Activated CD8-positive, alpha-beta T cell treated with anti-CD3 and anti-CD28 coated beads for 36 hours (primary cell): ENCODE data around the gene SOX30. TPM values are rescaled to one million over a fixed set of nuclear protein-coding genes. Genes with fewer than 3 reads are reported as not detected.

Experiments
- ATAC-seq: fragments of 200-7000 bp; cut with Tn5 transposase; one replicate; pipeline ENCODE4 v1.10.0; 2021; ENCODE audit warnings: mild to moderate bottlenecking, moderate library complexity
- CTCF ChIA-PET: fragments of 350-600 bp; sonication (Branson Sonifier 250); formaldehyde crosslinking; loops from one replicate; lab custom pipeline; 2021; ENCODE audit warnings: antibody characterized with exemption; lab: Charles Lee
- POLR2A ChIA-PET: fragments of 350-600 bp; sonication (Branson Sonifier 250); formaldehyde crosslinking; loops from one replicate; lab custom pipeline; 2021; ENCODE audit warnings: antibody characterized with exemption; lab: Charles Lee
- DNase-seq: peaks from one replicate; pipeline ENCODE4 v3.0.0-alpha.2; 2020
- H3K27ac Mint-ChIP-seq: one replicate; pipeline ENCODE4 v1.8.0; 2021; ENCODE audit warnings: mild to moderate bottlenecking, mixed read lengths
- H3K27me3 Mint-ChIP-seq: one replicate; pipeline ENCODE4 v1.8.0; 2021; ENCODE audit warnings: mixed read lengths
- H3K36me3 Mint-ChIP-seq: one replicate; pipeline ENCODE4 v1.8.0; 2021; ENCODE audit warnings: low read depth, mixed read lengths
- H3K4me1 Mint-ChIP-seq: one replicate; pipeline ENCODE4 v1.8.0; 2021; ENCODE audit warnings: low read depth, mixed read lengths
- H3K4me3 Mint-ChIP-seq: one replicate; pipeline ENCODE4 v1.8.0; 2021; ENCODE audit warnings: mild to moderate bottlenecking, moderate library complexity, mixed read lengths
- H3K9me3 Mint-ChIP-seq: one replicate; pipeline ENCODE4 v1.8.0; 2021; ENCODE audit warnings: mixed read lengths
- CTCF ChIP-seq: fragments of 200-600 bp; IDR thresholded peaks from one replicate; pipeline ENCODE4 v1.8.0; 2022; ENCODE audit warnings: antibody characterized with exemption, mild to moderate bottlenecking
- intact Hi-C: fragments of 100-400 bp; cut with micrococcal nuclease; formaldehyde crosslinking; loops from one replicate; pipeline ENCODE4 v1.10.0; 2022
- total RNA-seq, 2 experiments: library from RNA; stranded (reverse); gene quantifications; one replicate each; pipeline ENCODE4 v1.2.3, GENCODE V29; 2021

The SOX30 gene
- total RNA-seq, 2 experiments from 2014 or later, result 0.11 to 0.16 TPM

- H3K9me3 Mint-ChIP-seq, result no peaks in the 10 kb centered on the region
- H3K4me1 Mint-ChIP-seq, result peaks cover 12% of the 10 kb centered on the region
- peaks cover 3% of the 10 kb centered on the region for H3K27me3 Mint-ChIP-seq
- POLR2A ChIA-PET, result no interaction called here
- DNase-seq (no peak), ATAC-seq (no peak)
- H3K4me3 Mint-ChIP-seq, result no peak overlapping the region
- CTCF ChIA-PET, result interaction anchor here (2.5 kb wide), 1 partner anchor 145 kb away, joined by 6 read pairs; no protein-coding TSS in a partner anchor
- H3K36me3 Mint-ChIP-seq, result no peaks in the 10 kb centered on the region
- no peak overlapping the region for H3K27ac Mint-ChIP-seq
- no peak for TF ChIP-seq CTCF
- intact Hi-C loops, result no loop called here
Observed at GRCh38 chr5:157616785-157617184, 35.5 kb downstream of the SOX30 start.

GRCh38 chr5:157613385-157614245 is 38.6 kb downstream of the SOX30 start:
- POLR2A ChIA-PET, result no interaction called here
- Mint-ChIP-seq H3K4me1 (peaks cover 25% of the 10 kb centered on the region), H3K4me3 (peak overlapping the region; percentile 43), H3K27me3 (peaks cover 1% of the 10 kb centered on the region), H3K9me3 (no peaks in the 10 kb centered on the region), H3K36me3 (no peaks in the 10 kb centered on the region), H3K27ac (peak overlapping the region; percentile 86)
- CTCF ChIA-PET, result interaction anchor here (1.1 to 1.2 kb wide), 2 partner anchors 129 to 183 kb away, joined by 3 to 4 read pairs; partner anchors contain the start of gene LSM11
- ATAC-seq, result peak; percentile 45
- no peak for TF ChIP-seq CTCF
- intact Hi-C loops, result no loop called here
- no peak for DNase-seq

- H3K4me3 Mint-ChIP-seq, result no peak overlapping the region
Observed at GRCh38 chr5:157612581-157612980, 39.7 kb downstream of the SOX30 start.

GRCh38 chr5:157611571-157612476 is 40.4 kb downstream of the SOX30 start:
- DNase-seq (no peak), ATAC-seq (no peak)
- CTCF ChIA-PET, result interaction anchor here (1.1 to 1.2 kb wide), 2 partner anchors 131 to 181 kb away, joined by 3 to 4 read pairs; partner anchors contain the start of gene LSM11
- H3K27me3 Mint-ChIP-seq, result peaks cover 1% of the 10 kb centered on the region
- H3K27ac Mint-ChIP-seq, result peak overlapping the region; percentile 38
- H3K9me3 Mint-ChIP-seq, result peaks cover 1% of the 10 kb centered on the region
- H3K4me1 Mint-ChIP-seq, result peaks cover 41% of the 10 kb centered on the region
- H3K4me3 Mint-ChIP-seq, result no peak overlapping the region
- POLR2A ChIA-PET, result no interaction called here
- no peak for TF ChIP-seq CTCF
- peaks cover 1% of the 10 kb centered on the region for H3K36me3 Mint-ChIP-seq
- intact Hi-C loops, result no loop called here

More at GRCh38 chr5:157612581-157612980, 39.7 kb downstream of the SOX30 start:
- H3K27ac Mint-ChIP-seq, result no peak overlapping the region
- peaks cover 1% of the 10 kb centered on the region for H3K9me3 Mint-ChIP-seq
- no peak for ATAC-seq
- peaks cover 34% of the 10 kb centered on the region for H3K4me1 Mint-ChIP-seq
- POLR2A ChIA-PET, result no interaction called here
- CTCF ChIA-PET, result interaction anchor here (1.1 to 1.2 kb wide), 2 partner anchors 130 to 182 kb away, joined by 3 to 4 read pairs; partner anchors contain the start of gene LSM11
- intact Hi-C loops, result no loop called here
- peaks cover 1% of the 10 kb centered on the region for H3K36me3 Mint-ChIP-seq
- H3K27me3 Mint-ChIP-seq, result peaks cover 1% of the 10 kb centered on the region
- TF ChIP-seq CTCF, result no peak
- DNase-seq, result no peak
